ENCODE measurements around the gene RASGRP3. TPM values are rescaled to one million over a fixed set of nuclear protein-coding genes. Genes with fewer than 3 reads are reported as not detected.

RASGRP3 gene
- total and polyA plus RNA-seq, 9 of the 15 experiments (the other 6 are each of a cell fraction or from before 2014, with no cell fraction given), result 0.18 to 1.7 (median 1.2) TPM

DNA sequence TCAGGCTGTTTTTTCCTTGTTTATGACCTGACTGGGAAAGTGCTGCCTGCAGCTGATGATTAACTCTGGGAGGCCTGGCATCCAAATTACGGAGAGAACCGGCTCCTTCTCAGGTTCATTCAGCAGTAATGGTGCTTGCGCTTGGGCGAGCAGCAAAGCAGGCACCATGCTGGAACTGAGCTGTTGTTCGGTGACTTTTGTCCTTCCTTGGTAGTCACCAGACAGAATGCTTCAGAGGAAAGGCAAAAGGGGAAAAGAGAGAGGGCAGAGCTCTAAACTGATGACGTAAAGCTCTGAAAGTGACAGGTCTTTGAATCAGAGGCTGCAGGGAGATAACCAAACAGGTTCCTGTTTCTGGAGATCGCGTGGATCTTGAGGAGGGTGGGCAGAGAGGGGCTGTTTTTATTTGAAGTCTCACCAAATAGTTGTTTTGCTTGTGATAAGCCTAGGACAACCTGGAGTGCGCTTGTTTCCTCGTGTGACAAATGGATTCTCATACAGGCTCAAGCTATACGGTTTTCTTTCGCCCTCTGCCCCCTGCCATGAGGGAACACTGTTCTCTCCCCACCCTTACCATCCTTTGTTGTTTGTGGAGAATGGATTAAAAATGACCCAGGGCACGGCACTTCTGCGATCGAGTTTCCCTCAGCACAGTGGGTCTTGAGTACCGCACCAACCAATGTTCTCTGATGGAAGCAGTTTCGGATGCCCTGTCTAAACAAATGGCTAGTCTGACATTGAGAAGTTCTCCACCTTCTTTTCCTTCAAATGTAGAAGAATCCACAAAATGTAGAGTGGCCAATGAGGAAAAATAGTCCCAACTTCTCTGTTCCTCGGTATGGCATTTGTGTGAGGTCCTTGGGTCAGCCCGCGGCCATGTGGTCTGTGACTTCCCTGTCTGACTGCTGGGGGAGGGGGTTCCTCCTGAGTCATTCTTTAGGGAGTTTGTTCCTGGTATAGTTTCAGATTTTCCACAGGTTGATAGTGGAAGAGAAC lies 1.3 kb downstream of the RASGRP3 start (continued):
- TF ChIP-seq RREB1 (CRISPR knock-in tag; IDR thresholded peaks at IDR 0.05) (no peak), HDAC6 (IDR thresholded peaks at IDR 0.05; ENCODE audit: low read depth, low read length) (no peak), XRCC3 (IDR thresholded peaks at IDR 0.05) (no peak), TAF9B (IDR thresholded peaks at IDR 0.05; ENCODE audit: partially characterized antibody) (no peak), HDAC8 (tag; IDR thresholded peaks at IDR 0.05) (0 out of 2 replicates have a peak, but pooled peaks have one; percentile 34), ILK (tag; IDR thresholded peaks at IDR 0.05; ENCODE audit: borderline replicate concordance, low read depth) (no peak), BRCA1 (IDR thresholded peaks at IDR 0.05) (no peak), BRCA1 (CRISPR knock-in tag; IDR thresholded peaks at IDR 0.05) (no peak), JUND (IDR thresholded peaks at IDR 0.05; ENCODE audit: borderline replicate concordance, low read depth, low read length) (peak; percentile 82; the same call in 1 of the 2 replicates), JUND (tag; IDR thresholded peaks at IDR 0.05; ENCODE audit: borderline replicate concordance, low read depth, low read length) (peak; percentile 33; the same call in 1 of the 3 replicates), ARID2 (IDR thresholded peaks at IDR 0.05) (no peak), NCOA1 (IDR thresholded peaks at IDR 0.05; ENCODE audit: low read depth) (peak; percentile 54; the same call in 1 of the 2 replicates), HSF4 (CRISPR knock-in tag; IDR thresholded peaks at IDR 0.05; ENCODE audit: borderline replicate concordance) (peak; percentile 41; the same call in 1 of the 2 replicates), ARID1B (IDR thresholded peaks at IDR 0.05) (peak; percentile 76), FOXO4 (CRISPR knock-in tag; IDR thresholded peaks at IDR 0.05) (no peak), DPF2 (IDR thresholded peaks at IDR 0.05) (peak; percentile 68), YBX1 (IDR thresholded peaks at IDR 0.05) (no peak), ADNP (tag; IDR thresholded peaks at IDR 0.05) (no peak), TARDBP (IDR thresholded peaks at IDR 0.05) (0 out of 2 replicates have a peak, but pooled peaks have one; percentile 20)
- TF ChIP-seq, protein P1, sequence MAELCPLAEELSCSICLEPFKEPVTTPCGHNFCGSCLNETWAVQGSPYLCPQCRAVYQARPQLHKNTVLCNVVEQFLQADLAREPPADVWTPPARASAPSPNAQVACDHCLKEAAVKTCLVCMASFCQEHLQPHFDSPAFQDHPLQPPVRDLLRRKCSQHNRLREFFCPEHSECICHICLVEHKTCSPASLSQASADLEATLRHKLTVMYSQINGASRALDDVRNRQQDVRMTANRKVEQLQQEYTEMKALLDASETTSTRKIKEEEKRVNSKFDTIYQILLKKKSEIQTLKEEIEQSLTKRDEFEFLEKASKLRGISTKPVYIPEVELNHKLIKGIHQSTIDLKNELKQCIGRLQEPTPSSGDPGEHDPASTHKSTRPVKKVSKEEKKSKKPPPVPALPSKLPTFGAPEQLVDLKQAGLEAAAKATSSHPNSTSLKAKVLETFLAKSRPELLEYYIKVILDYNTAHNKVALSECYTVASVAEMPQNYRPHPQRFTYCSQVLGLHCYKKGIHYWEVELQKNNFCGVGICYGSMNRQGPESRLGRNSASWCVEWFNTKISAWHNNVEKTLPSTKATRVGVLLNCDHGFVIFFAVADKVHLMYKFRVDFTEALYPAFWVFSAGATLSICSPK (IDR thresholded peaks at IDR 0.05; ENCODE audit: borderline replicate concordance), result no peak

All from K562 (cell line).